LNCAP (cell line): ENCODE results near the gene GJA10.
A peak's percentile ranks its signal among the peaks of the same experiment; 100 is the strongest.

Source experiments
- TF ChIP-seq, protein P1 (sequence below): fragments of 450-650 bp; IDR thresholded peaks from 2 replicates; pipeline ENCODE4 v1.5.1; 2017; ENCODE audit warnings: mild to moderate bottlenecking

The GJA10 gene

GRCh38 chr6:89938014-89938413, 43.7 kb downstream of the GJA10 start:
- TF ChIP-seq, protein P1, sequence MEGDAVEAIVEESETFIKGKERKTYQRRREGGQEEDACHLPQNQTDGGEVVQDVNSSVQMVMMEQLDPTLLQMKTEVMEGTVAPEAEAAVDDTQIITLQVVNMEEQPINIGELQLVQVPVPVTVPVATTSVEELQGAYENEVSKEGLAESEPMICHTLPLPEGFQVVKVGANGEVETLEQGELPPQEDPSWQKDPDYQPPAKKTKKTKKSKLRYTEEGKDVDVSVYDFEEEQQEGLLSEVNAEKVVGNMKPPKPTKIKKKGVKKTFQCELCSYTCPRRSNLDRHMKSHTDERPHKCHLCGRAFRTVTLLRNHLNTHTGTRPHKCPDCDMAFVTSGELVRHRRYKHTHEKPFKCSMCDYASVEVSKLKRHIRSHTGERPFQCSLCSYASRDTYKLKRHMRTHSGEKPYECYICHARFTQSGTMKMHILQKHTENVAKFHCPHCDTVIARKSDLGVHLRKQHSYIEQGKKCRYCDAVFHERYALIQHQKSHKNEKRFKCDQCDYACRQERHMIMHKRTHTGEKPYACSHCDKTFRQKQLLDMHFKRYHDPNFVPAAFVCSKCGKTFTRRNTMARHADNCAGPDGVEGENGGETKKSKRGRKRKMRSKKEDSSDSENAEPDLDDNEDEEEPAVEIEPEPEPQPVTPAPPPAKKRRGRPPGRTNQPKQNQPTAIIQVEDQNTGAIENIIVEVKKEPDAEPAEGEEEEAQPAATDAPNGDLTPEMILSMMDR = no peak

DNA sequence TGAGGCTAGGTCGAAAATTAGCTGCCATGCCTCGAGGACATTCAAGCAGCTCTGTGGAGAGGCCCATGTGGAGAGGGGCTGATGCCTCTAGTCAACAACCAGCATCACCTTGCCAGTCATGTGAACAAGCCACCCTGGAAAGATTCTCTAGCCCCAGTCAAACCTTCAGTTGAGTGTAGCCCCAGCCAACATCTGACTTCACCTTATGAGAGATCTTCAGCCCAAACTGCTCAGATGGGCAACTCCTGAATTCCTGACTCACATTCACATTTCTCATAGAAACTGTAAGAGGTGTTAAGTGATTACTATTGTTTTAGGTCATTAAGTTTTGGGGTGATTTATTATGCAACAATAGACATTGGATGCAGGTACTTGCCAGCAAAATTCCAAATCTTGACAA, 44.9 kb downstream of the GJA10 start:
- TF ChIP-seq, protein P1 = no peak

DNA sequence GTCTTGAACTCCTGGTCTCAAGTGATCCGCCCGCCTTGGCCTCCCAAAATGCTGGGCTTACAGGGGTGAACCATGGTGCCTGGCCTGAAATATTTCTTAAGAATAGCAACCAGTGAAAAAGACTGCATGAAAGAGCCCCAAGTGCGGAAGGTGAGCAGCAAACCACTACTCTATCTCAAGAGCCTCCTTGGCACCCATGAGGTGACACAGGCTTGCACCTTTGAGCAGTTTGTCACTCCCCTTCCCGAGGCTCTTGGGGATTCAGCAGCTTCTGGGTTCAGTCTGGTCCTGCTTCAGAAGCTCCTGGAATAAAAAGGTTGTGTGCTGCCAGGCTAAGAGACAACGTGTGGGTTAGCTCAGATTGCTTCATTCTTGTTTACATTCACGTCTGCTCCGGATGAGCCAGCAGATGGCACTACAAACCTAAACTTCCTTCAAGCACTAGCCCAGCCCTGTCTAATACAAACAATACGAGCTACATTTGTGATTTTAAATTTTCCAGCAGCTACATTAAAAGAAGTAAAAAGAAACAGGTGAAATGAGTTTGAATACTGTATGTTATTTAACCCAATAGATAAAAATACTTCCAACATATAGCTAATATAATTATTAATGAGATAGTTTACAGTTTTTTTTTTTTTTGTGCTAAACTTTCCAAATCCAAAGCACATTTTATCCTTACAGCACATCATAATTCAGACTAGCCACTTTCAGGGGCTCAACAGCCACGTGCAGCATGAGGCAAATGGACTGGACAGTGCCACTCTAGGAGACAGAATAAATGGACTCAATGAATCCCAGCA, 46.2 kb downstream of the GJA10 start:
- TF ChIP-seq, protein P1 = peak; percentile 53

GRCh38 chr6:89941031-89941762, 46.9 kb downstream of the GJA10 start:
- TF ChIP-seq, protein P1 = no peak

- TF ChIP-seq, protein P1 = no peak
Observed at GRCh38 chr6:89941763-89942497, 47.7 kb downstream of the GJA10 start.

GRCh38 chr6:89942601-89943000, 48.3 kb downstream of the GJA10 start:
- TF ChIP-seq, protein P1 = no peak

DNA sequence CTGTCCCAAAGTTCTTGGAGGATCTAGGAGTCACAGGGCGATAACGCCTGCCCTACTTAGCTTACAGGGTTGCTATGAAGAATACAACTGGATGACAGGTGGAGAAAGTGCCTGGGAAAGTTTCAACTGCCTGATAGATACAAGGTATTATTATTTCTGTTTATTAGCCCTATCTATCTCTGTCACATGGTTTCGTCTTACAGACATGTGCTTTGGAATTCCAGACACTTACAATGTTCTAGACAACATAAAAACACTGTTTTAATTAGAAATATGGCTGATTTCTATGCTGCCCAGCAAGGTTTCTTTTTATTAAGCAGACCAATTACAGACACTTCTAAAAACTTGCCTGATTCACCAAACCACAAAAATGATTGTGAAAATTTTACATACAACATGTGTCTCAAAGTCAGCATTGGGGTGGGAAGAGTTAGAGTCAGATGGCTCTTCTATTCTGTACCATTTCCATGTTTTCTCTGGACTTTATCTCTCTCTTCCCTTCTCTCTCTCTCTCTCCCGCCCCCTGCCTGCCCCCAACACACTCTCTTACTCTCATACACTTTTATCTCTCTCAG, 50.0 kb downstream of the GJA10 start:
- TF ChIP-seq, protein P1 = no peak
